Stimulated activated CD8-positive, alpha-beta memory T cell treated with anti-CD3 and anti-CD28 coated beads, Interleukin-4, amount 100 ng/mL, for 1 hour (primary cell): Measurements from ENCODE around the gene MSI2.

Experiments
- DNase-seq, 2 donors: peaks; one replicate each; pipeline ENCODE4 v3.0.0-alpha.2; 2020; ENCODE audit warnings: low read depth in 2 of 2, low spot score in 1 of 2

Gene MSI2

DNA sequence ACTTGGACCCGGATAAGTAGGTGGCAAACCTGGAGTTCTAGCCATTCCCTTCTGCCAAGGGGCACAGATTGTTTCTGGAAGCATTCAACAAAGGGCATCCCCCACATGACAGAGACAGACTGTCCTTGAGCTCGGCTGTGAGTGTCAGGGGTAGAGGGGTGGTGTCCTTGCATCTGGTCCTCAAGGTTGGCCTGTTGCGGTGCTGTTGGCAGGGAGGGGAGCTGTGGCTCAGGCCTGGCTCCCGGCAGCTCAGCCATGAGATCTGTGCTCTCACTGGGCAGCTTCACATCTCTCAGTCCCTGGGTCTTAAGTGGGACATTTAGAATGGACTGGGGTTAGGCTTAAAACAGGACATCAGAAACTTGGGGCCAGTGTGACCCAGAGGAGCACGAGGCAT is 468.4 kb downstream of the MSI2 start:
- DNase-seq: no peak

- DNase-seq: no peak
Observed at GRCh38 chr17:57726213-57726790, 470.0 kb downstream of the MSI2 start.

- DNase-seq: no peak
Observed at GRCh38 chr17:57726838-57727237, 470.5 kb downstream of the MSI2 start.

DNA sequence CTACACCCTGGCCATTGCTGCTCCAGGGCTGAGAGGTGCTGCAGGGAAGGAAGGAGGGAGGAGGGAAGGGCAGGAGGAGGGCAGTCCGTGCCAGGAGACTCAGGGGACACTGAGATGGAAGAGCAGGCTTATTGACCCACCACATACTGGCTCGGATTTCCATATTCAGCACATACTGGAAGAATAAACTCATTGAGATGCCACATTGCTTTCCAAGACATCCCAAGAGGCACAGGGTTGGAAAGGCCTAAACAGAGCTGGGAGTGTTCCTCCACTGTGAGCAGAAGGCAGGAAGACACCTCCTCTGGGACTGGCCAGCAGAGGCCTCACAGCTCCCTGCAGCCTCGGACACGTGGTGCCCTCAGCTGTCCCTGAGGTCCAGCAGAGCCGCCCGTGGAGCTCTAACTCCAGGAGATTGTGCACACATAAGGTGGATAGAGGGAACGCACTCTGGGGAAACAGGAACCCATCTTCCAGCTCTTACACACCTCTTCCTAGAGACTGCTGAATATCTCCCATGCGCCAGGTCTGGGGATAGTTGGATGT is 471.4 kb downstream of the MSI2 start:
- DNase-seq: no peak

DNA sequence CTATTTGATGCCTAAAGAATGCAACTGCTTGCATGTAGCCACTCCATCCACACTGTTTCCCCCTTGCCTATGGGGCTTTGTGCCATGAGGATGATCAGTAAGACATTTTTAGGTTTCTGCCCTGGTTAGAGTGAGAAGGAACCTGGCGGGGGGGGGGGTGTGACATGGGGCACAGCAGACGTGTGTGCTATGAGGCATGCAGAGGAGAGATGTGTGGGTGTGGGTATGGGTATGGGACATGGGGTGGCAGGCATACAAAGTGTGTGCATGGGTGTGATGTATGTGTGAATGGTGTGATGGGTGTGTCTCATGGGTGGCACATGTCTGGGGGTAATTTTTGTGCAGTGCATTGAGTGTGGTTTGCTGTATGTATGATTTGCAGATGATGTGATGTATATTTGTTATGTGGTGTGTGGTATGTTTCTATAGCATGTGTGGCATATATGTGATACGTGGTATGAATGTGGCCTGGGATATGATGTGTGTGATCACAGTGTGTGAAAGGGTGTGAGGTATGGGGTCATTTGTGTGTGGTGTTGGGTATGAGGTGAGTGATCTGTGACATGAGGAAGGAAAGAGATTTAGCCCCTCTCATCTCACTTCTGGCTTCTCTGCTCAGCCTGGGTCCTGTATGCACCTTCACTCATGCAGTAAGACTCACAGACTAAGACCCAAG is 473.8 kb downstream of the MSI2 start:
- DNase-seq: no peak

DNA sequence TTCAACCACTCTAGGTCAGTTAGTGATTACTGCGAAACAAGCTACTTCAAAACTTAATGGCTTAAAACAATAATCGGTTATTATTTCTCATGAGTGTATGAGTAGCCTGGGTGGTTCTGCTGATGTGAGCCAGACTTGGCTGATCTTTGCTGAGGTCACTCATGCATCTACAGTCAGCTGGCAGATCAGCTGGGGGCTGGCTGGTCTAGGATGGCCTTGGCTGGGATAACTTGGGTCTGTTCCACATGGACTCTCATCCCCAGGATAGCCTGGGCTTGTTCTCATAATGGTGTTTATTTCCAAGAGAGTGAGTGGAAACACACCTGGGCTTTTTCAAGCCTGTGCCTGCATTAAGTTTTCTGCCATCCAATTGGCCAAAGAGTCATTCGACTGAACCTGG is 475.7 kb downstream of the MSI2 start:
- DNase-seq: no peak

DNA sequence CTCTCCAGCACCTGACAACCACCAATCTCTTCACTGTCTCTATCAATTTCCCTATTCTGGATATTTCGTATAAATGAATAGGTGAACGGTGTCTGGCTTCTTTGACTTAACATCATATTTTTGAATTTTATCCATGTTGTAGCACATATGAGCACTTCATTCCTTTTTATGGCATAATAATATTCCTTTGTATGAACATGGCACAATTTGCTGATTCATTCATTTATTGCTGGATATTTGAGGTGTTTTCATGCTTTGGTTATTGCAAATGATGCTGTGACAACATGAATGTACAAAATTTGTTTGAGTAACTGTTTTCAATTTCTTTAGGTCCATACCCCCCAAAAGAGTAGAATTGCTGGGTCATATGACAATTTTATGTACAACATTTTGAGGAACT is 476.8 kb downstream of the MSI2 start:
- DNase-seq: no peak
